Stimulated activated naive B cell treated with anti-CD40 and anti-IgM and Interleukin-4, amounts not matched to agents 10 μg/mL and 1 μg/mL and 100 μg/mL, for 72 hours (primary cell): ENCODE results near the gene ELFN2.
"Not testable (repeated sequence)": the region's sequence is repeated elsewhere in the genome, so short reads cannot be mapped to it uniquely, and the experiment has no call there.

Experiments used
- ATAC-seq, 2 donors: fragments of 150-1000 bp; cut with Tn5 transposase; replicated peaks; 2 replicates each; pipeline ENCODE4 v1.10.0; 2021; ENCODE audit warnings: moderate library complexity in 1 of 2
- DNase-seq: peaks from one replicate; pipeline ENCODE4 v3.0.0; 2021
- H3K27ac Mint-ChIP-seq: one replicate; pipeline ENCODE4 v1.8.0; 2022; ENCODE audit warnings: mild to moderate bottlenecking, mixed read lengths
- H3K27me3 Mint-ChIP-seq, 2 donors: one replicate each; pipeline ENCODE4 v1.8.0; 2022; ENCODE audit warnings: mixed read lengths in 2 of 2
- H3K36me3 Mint-ChIP-seq, 2 donors: one replicate each; pipeline ENCODE4 v1.8.0; 2022; ENCODE audit warnings: mixed read lengths in 2 of 2, mild to moderate bottlenecking in 1 of 2
- H3K4me1 Mint-ChIP-seq, 2 donors: one replicate each; pipeline ENCODE4 v1.8.0; 2022; ENCODE audit warnings: mixed read lengths in 2 of 2, mild to moderate bottlenecking in 1 of 2
- H3K4me3 Mint-ChIP-seq, 2 donors: one replicate each; pipeline ENCODE4 v1.8.0; 2022; ENCODE audit warnings: mild to moderate bottlenecking in 2 of 2, mixed read lengths in 2 of 2, moderate library complexity in 1 of 2
- H3K9me3 Mint-ChIP-seq, 2 donors: one replicate each; pipeline ENCODE4 v1.8.0; 2022; ENCODE audit warnings: mixed read lengths in 2 of 2, mild to moderate bottlenecking in 1 of 2

Gene ELFN2

DNA sequence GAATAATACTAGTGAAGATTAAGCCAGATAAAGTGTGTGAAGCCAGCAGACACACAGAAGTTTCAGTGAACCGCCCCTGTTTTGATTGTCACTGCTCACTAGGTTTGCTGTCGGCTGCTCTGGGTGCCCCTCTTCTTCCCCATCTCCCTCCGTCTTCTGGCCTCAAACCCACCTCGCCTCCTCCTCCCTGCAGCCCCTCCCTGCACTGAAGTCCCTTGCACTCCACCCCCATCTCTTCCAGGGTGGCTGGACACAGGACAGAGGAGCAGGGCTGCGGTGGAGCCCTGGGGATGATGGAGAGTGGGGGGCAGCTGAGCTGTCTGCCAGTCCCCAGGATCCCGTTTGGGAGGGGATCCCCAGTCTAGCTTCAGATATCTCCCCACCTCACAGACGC, 91.5 kb downstream of the ELFN2 start:
- Mint-ChIP-seq H3K27ac (no peak overlapping the region), H3K9me3 (no peaks in the 10 kb centered on the region), H3K4me3 (no peak overlapping the region), H3K27me3 (peaks cover 62 to 88% of the 10 kb centered on the region in 2 donors), H3K4me1 (peaks cover 30 to 44% of the 10 kb centered on the region in 2 donors), H3K36me3 (no peaks in the 10 kb centered on the region)
- ATAC-seq (no peak), DNase-seq (no peak)

DNA sequence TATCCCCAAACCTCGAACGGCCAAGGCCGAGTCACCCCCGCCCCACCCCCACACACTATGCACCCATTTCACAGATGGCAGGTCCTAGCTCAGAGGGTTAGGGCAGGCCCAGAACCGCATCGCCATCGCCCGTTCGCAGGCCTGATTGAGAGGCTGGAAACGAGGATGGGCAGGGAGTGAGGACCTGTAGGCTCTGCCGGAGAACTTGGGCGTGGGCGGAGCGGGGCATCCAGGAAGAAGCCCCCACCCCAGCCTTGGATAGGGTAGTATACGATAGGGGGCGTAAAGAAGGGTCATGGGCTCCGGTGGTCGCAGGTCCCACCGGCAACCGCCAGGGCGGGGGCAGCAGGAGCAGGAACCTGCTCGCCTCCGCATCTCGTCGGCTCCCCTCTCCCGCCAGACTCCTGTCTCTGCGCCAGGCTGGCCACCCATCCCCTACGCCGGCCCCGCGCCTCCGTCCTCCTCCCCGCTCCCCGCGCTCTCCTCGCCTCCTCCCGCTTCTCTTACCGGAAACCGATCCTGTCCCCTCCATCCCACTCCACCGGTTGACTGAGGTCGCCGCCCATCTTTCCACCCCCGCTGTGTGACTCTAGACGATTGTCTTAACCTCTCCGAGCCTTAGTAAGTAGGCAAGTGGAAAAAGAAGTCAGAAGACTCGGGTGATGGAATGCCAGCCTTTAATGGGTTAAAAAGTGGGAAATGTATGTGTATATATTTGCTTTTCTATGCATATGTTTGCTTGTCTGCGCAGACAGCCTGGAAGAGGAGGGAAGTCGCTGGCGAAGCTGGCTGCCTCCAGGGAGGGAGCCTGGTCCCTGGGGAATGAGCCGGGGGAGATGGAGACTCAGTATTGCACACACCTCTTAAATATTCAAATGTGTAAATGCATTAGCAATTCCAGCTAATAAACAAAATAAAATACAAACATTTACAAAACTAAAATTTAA, 92.1 kb downstream of the ELFN2 start:
- H3K27me3 Mint-ChIP-seq = peaks cover 60 to 86% of the 10 kb centered on the region in 2 donors
- ATAC-seq = no peak
- DNase-seq = no peak
- H3K9me3 Mint-ChIP-seq = no peaks in the 10 kb centered on the region
- H3K4me3 Mint-ChIP-seq = peak overlapping the region in 1 of 2 donors; percentile 65
- H3K4me1 Mint-ChIP-seq = peaks cover 32 to 44% of the 10 kb centered on the region in 2 donors
- peak overlapping the region; percentile 62 for H3K27ac Mint-ChIP-seq
- H3K36me3 Mint-ChIP-seq = no peaks in the 10 kb centered on the region

DNA sequence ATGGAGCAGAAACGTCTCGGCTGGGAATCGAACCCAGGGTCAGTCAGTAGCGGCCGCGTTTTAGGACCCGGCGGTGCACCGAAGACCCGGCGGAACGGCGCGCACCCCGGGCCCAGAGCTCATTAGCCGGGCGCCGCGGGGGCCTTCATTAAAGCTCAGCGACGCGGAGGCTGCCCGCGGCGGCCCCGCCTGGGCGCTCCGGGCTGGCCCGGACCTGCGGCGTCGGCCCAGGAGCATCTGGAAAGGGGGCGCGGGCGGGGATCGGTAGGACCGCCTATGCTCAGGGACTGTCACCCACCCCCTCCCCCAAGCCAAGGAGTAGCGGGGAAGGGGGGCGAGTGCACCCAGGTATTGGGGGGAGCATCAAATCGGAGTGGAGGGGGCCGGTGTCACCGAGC, 92.8 kb downstream of the ELFN2 start:
- Mint-ChIP-seq H3K36me3 (no peaks in the 10 kb centered on the region), H3K4me1 (peaks cover 34 to 44% of the 10 kb centered on the region in 2 donors), H3K9me3 (no peaks in the 10 kb centered on the region), H3K27me3 (peaks cover 67 to 90% of the 10 kb centered on the region in 2 donors), H3K4me3 (no peak overlapping the region), H3K27ac (no peak overlapping the region)
- ATAC-seq (no peak), DNase-seq (no peak)

DNA sequence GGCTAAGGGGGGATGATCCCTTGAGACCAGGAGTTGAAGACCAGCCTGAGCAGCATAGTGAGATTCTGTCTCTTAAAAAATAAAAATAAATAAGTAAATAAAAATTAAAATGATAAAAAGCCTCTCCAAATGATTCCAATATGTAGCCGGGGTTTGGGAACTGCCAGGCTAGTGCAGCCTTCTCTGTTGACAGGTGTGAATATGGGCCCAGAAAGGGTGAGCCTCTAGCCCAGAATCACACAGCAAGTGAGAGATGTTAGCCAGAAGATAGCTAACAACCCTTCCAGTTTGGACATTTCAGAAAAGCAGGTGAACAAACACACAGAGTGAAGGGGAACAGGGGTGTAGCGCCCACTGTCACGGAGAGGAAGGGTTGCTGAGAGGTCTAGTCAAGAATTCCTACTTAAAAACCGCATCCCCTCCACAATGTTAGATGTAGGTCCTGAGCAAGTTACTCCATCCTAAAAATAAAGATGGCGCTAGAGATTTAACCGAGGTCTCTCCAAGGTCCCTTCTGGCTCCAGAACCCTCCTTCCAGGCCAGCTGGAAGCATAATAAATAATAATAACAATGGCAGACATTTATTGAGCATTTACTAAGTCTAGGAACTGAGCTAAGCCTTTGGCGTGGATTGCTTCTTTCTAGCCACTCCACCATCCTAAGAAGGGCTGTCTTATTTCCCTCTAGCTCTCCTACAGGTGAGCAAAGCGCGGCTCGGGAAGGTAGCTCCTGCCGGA, 93.4 kb downstream of the ELFN2 start:
- DNase-seq = no peak
- Mint-ChIP-seq H3K4me3 (no peak overlapping the region), H3K27me3 (peaks cover 72 to 91% of the 10 kb centered on the region in 2 donors), H3K27ac (no peak overlapping the region), H3K36me3 (no peaks in the 10 kb centered on the region), H3K9me3 (no peaks in the 10 kb centered on the region), H3K4me1 (peaks cover 39 to 44% of the 10 kb centered on the region in 2 donors)
- ATAC-seq = no peak

GRCh38 chr22:37331856-37332536, 95.3 kb downstream of the ELFN2 start:
- Mint-ChIP-seq H3K9me3 (no peaks in the 10 kb centered on the region), H3K4me3 (no peak overlapping the region), H3K36me3 (no peaks in the 10 kb centered on the region), H3K27me3 (peaks cover 82 to 92% of the 10 kb centered on the region in 2 donors), H3K27ac (no peak overlapping the region), H3K4me1 (peaks cover 29 to 35% of the 10 kb centered on the region in 2 donors)
- ATAC-seq (peak; percentile 29 to 57), DNase-seq (no peak)

- no peak overlapping the region for H3K4me3 Mint-ChIP-seq
- ATAC-seq (peak; percentile 38 to 44), DNase-seq (no peak)
- no peaks in the 10 kb centered on the region for H3K9me3 Mint-ChIP-seq
- H3K4me1 Mint-ChIP-seq = peaks cover 26 to 33% of the 10 kb centered on the region in 2 donors
- H3K27ac Mint-ChIP-seq = no peak overlapping the region
- peaks cover 80 to 91% of the 10 kb centered on the region in 2 donors for H3K27me3 Mint-ChIP-seq
- H3K36me3 Mint-ChIP-seq = no peaks in the 10 kb centered on the region
These were observed 96.2 kb downstream of the ELFN2 start for GRCh38 chr22:37331034-37331428.

DNA sequence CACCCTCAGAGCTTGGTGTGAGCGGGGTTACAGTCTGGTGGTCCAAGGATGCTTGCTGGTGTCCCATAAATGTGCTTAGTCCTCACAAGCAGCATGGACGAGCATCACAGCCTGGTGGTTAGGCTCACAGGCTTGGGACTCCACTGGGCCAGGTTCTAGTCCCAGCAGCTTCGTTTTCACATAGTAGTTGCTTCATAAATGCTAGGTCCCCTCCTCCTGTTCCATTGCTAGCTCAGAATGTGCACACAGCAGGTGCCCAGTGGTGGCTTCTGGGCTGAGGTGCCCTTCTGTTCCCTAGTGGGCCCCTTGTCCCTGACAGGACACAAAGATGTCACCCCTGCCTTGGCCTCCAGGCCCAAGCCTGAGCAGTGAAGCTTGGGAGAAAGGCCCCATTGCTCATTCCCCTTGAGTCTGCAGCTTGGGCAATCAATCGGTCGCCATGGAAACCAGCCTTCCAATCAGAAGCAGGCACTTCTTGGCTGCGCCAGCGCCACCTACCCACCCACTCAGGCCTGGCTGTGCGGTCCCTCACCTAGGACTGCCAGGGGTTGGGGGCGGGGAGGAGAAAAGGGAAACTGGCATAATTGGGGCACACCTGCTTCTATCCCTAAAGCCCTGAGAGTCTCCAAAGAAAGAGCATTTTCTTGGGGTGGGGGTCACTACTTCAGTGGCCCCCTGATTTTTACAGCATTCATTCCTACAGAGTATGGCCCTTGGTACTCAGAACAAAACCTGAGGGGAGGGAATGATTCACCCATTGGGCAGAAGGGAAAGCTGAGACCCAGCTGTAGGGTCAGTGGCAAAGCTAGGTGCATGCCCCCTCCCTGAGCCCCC, 96.9 kb downstream of the ELFN2 start:
- ATAC-seq (peak; percentile 52 to 79), DNase-seq (peak; percentile 39)
- Mint-ChIP-seq H3K36me3 (no peaks in the 10 kb centered on the region), H3K27ac (peak overlapping the region; percentile 53), H3K27me3 (peaks cover 74 to 84% of the 10 kb centered on the region in 2 donors), H3K4me1 (peaks cover 22 to 27% of the 10 kb centered on the region in 2 donors), H3K9me3 (no peaks in the 10 kb centered on the region), H3K4me3 (no peak overlapping the region)

GRCh38 chr22:37329238-37330140, 97.8 kb downstream of the ELFN2 start:
- no peak for DNase-seq
- Mint-ChIP-seq H3K36me3 (no peaks in the 10 kb centered on the region), H3K4me3 (no peak overlapping the region), H3K27me3 (peaks cover 69 to 76% of the 10 kb centered on the region in 2 donors), H3K4me1 (peaks cover 19 to 20% of the 10 kb centered on the region in 2 donors), H3K9me3 (no peaks in the 10 kb centered on the region), H3K27ac (no peak overlapping the region)
- peak in 1 of 2 donors; percentile 25 for ATAC-seq

DNA sequence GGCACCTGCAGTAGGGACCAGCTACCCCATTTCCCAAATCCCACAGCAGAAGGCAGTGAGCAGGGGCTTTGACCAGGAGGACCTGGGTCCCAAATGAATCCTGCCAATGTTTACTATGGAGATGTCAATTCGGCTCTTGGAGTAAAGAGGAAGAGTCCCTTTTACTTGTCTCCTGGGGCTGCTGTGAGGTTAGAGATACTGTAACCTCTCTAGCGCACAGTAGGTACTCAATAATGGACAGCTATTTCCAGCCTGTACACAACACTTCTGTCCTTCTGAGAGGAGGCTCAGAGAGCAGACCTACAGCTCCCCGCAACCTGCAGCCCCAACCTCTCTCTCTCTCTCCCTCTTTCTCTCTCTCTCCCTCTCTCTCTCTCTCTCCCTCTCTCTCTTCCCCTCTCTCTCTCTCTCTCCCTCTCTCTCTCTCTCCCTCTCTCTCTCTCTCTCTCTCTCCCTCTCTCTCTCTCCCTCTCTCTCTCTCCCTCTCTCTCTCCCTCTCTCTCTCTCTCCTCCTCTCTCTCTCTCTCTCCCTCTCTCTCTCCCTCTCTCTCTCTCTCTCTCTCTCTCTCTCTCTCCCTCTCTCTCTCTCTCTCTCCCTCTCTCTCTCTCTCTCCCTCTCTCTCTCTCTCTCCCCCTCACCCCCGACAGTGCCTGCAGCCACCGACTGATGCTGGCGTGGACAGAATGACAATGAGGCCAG, 98.6 kb downstream of the ELFN2 start:
- not testable (repeated sequence) for ATAC-seq, H3K27ac Mint-ChIP-seq, H3K9me3 Mint-ChIP-seq, H3K36me3 Mint-ChIP-seq, DNase-seq, H3K4me3 Mint-ChIP-seq
- H3K4me1 Mint-ChIP-seq = peaks cover 15 to 17% of the 10 kb centered on the region in 2 donors
- H3K27me3 Mint-ChIP-seq = peaks cover 70 to 76% of the 10 kb centered on the region in 2 donors

GRCh38 chr22:37328017-37328416, 99.3 kb downstream of the ELFN2 start:
- Mint-ChIP-seq H3K9me3 (no peaks in the 10 kb centered on the region), H3K36me3 (no peaks in the 10 kb centered on the region), H3K27me3 (peaks cover 70 to 73% of the 10 kb centered on the region in 2 donors), H3K4me1 (peaks cover 15 to 17% of the 10 kb centered on the region in 2 donors), H3K4me3 (no peak overlapping the region), H3K27ac (no peak overlapping the region)
- no peak for DNase-seq
- no peak for ATAC-seq

DNA sequence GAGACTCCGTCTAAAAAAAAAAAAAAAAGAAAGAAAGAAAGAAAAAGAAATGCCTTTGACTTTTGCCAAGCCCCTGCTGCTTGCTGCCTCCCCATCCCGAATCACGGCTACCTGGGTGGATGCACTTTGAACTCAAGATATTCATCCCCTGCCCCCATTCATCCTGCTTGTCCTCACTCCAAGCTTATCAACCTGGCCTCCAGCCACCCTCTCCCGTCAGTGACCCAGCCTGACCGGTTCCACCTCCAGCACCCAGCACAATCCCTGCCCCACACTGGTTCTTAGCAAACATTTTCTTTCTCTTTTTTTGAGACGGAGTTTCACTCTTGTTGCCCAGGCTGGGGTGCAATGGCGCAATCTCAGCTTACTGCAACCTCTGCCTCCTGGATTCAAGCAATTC, 100.6 kb downstream of the ELFN2 start:
- Mint-ChIP-seq H3K27me3 (peaks cover 58 to 71% of the 10 kb centered on the region in 2 donors), H3K9me3 (no peaks in the 10 kb centered on the region), H3K4me3 (peak overlapping the region in 1 of 2 donors; percentile 0), H3K27ac (no peak overlapping the region), H3K4me1 (peaks cover 4 to 12% of the 10 kb centered on the region in 2 donors), H3K36me3 (no peaks in the 10 kb centered on the region)
- no peak for ATAC-seq
- DNase-seq = no peak

DNA sequence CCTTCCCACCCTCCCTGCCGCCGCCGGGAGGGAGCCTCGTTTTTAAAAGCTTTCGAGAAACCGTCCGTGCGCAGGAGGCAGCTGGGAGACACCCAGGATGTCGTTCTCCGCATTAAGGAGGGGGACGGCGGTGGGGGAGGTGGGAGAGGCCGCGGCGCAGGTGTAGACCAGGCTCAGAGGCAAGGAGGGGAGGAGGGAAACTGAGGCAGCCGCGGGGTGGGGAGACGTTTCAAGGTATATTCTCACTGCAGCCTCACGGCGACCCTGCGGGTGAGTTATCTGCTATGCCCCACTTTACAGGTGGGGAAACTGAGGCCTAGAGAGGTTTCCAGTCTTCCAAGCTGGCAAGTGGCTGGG, 102.3 kb downstream of the ELFN2 start:
- H3K4me3 Mint-ChIP-seq = no peak overlapping the region
- no peaks in the 10 kb centered on the region for H3K36me3 Mint-ChIP-seq
- H3K27ac Mint-ChIP-seq = no peak overlapping the region
- DNase-seq (no peak), ATAC-seq (no peak)
- H3K27me3 Mint-ChIP-seq = peaks cover 45 to 61% of the 10 kb centered on the region in 2 donors
- peaks cover 0 to 9% of the 10 kb centered on the region in 2 donors for H3K4me1 Mint-ChIP-seq
- no peaks in the 10 kb centered on the region for H3K9me3 Mint-ChIP-seq
